Activated CD8-positive, alpha-beta memory T cell treated with anti-CD3 and anti-CD28 coated beads, Interleukin-2, amount 10 ng/mL, durations not matched to agents 7 days and 5 days (primary cell): Measurements from ENCODE around the gene KCNG2. TPM values are rescaled to one million over a fixed set of nuclear protein-coding genes. Genes with fewer than 3 reads are reported as not detected.

Experiments used
- ATAC-seq: fragments of 150-1000 bp; cut with Tn5 transposase; one replicate; pipeline ENCODE4 v1.10.0; 2021; ENCODE audit warnings: moderate library complexity
- CTCF ChIA-PET: fragments of 350-600 bp; sonication (Branson Sonifier 250); formaldehyde crosslinking; loops from one replicate; lab custom pipeline; 2021; ENCODE audit warnings: antibody characterized with exemption; lab: Charles Lee
- DNase-seq: peaks from one replicate; pipeline ENCODE4 v3.0.0-alpha.2; 2020
- H3K27ac Mint-ChIP-seq: one replicate; pipeline ENCODE4 v1.8.0; 2021; ENCODE audit warnings: mild to moderate bottlenecking, mixed read lengths
- H3K27me3 Mint-ChIP-seq: one replicate; pipeline ENCODE4 v1.8.0; 2021; ENCODE audit warnings: mixed read lengths
- H3K36me3 Mint-ChIP-seq: one replicate; pipeline ENCODE4 v1.8.0; 2021; ENCODE audit warnings: mild to moderate bottlenecking, mixed read lengths
- H3K4me1 Mint-ChIP-seq: one replicate; pipeline ENCODE4 v1.8.0; 2021; ENCODE audit warnings: mixed read lengths
- H3K4me3 Mint-ChIP-seq: one replicate; pipeline ENCODE4 v1.8.0; 2021; ENCODE audit warnings: mild to moderate bottlenecking, moderate library complexity, mixed read lengths
- H3K9me3 Mint-ChIP-seq: one replicate; pipeline ENCODE4 v1.8.0; 2022; ENCODE audit warnings: low read depth, mixed read lengths
- total RNA-seq, 2 experiments: library from RNA; stranded (reverse); gene quantifications; one replicate each; pipeline ENCODE4 v1.2.3, GENCODE V29; 2021

KCNG2 gene
- total RNA-seq, 2 experiments from 2014 or later = not detected

DNA sequence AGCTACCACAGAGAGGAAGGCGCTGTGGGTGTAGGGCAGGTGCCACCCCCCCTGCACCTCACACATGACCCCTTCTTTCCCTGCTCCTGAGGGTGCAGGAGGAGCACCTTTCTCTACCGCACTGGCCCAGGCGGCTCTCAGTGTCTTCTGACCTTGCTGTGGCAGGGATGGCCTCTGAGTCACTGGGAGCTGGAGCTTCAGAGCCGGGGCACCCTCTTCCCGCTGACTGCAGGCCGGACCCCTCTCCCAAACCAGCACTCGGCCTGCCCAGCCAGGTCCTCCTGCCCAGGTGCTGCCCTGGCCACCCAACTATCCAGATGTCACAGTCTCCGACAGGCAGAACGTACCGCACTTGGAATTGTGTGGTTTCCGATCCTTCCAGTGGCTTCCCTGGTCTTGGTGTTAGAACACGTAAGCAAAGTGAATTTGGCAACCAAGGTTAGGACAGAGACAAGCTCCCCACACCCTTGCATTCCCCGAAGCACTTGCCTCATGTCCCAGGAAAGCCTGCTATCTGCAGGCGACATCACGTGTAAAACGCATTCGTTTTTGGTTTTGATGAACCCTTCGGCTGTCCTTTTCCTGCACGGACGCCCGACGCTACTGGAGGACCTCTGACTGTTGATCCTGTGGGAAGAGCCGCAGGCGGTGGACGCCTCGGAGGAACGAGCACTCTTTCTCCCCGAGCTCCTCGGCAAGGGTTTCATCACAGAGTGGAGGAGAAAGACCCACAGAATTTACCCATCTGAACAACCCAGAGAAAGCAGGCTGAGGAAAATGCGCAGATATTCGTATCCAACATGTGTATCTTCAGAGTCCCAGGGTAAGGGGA is 24.7 kb upstream of the KCNG2 start:
- H3K4me1 Mint-ChIP-seq = no peaks in the 10 kb centered on the region
- no peak for DNase-seq
- CTCF ChIA-PET = no interaction called here
- H3K36me3 Mint-ChIP-seq = no peaks in the 10 kb centered on the region
- H3K27me3 Mint-ChIP-seq = peaks cover 2% of the 10 kb centered on the region
- no peak overlapping the region for H3K4me3 Mint-ChIP-seq
- H3K9me3 Mint-ChIP-seq = no peaks in the 10 kb centered on the region
- ATAC-seq = no peak
- H3K27ac Mint-ChIP-seq = no peak overlapping the region

DNA sequence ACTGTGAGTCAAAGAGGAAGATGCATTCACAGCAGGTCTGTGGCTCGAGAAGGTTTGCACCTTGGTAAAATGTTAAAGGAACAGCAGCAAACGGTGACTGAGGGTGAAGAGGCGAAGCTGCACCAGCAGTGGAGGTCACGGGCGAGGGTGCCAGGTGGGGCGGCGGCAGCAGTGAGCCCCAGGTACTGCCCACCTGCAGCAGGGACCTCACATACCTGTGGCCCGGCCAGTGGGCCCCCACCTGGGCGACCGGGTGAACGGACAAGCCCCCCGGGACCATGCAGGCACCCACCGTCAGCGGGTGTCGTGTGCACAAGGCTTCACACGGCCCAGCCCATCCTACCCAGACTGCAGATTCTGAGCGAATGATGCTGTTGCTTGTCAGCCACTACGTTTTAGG is 23.6 kb upstream of the KCNG2 start:
- Mint-ChIP-seq H3K27me3 (no peaks in the 10 kb centered on the region), H3K9me3 (no peaks in the 10 kb centered on the region), H3K4me1 (no peaks in the 10 kb centered on the region), H3K27ac (no peak overlapping the region), H3K36me3 (no peaks in the 10 kb centered on the region), H3K4me3 (no peak overlapping the region)
- ATAC-seq = no peak
- CTCF ChIA-PET = no interaction called here
- DNase-seq = no peak

DNA sequence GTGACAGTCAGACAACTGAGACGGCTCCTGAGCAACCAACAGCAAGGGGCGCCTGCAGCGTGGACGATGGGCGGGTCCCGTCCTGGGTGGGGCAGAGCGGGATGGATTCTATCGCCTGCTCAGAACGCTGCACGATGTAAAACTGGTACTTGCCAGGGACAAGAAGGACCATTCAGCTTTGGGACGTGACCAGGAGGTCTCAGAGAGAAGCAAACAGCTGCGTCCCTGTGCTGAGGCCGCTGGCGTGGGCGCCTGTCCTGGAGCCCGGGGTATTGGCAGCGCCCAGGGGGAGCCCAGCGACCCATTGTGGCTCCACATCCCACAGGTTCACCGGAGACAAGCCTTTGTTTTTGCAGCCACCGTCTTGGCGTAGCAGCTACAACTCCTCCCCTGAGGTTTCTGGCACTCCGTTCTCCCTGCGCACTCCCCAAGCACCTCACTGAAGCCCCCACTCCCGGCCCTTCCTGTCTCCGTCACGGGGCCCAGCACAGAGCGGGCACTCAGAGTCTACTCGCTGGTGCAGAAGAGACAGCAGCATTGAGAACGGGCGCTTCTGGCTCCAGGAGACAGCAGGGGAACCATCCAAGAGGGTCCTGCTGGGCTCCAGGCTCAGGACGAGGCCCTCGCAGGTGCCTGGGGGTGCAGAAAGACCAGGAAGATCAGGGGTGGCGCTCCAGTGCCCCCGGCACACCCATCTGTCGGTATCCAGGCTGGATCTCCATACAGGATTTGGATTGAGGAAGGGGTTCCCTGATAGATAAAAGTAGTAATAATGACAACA is 22.1 kb upstream of the KCNG2 start:
- Mint-ChIP-seq H3K4me3 (no peak overlapping the region), H3K27me3 (no peaks in the 10 kb centered on the region), H3K4me1 (no peaks in the 10 kb centered on the region), H3K9me3 (no peaks in the 10 kb centered on the region), H3K27ac (no peak overlapping the region), H3K36me3 (no peaks in the 10 kb centered on the region)
- CTCF ChIA-PET = no interaction called here
- ATAC-seq = no peak
- no peak for DNase-seq

GRCh38 chr18:79776674-79777073 is 21.1 kb upstream of the KCNG2 start:
- H3K36me3 Mint-ChIP-seq = no peaks in the 10 kb centered on the region

DNA sequence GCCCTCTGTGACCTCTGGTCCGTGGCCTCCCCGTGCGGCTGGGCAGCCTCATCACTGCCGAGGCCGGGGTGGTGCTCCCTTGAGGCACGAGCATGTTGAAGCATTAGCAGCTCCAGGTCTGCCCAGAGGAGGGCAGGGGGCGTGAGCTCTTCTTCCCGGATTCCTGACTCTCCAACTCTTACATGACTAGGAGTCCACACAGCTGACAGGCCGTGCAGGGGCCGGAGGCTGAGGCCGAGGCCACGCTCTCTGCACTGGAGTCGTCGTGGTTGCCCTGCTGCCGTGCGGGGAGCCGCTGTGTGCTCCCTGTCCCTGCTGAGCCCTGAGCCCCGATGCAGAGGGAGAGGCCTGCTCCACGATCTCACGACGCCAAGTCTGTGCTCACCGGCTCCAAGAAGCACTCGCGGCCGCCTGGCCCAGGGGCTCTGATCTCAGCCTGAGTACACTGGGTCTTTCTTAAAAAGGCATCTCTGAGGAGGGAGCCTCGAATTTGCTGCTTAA is 19.4 kb upstream of the KCNG2 start:
- Mint-ChIP-seq H3K4me3 (no peak overlapping the region), H3K36me3 (no peaks in the 10 kb centered on the region), H3K27ac (no peak overlapping the region), H3K4me1 (no peaks in the 10 kb centered on the region), H3K27me3 (no peaks in the 10 kb centered on the region), H3K9me3 (no peaks in the 10 kb centered on the region)
- no peak for ATAC-seq
- CTCF ChIA-PET = no interaction called here
- DNase-seq = no peak

More at GRCh38 chr18:79776674-79777073, 21.1 kb upstream of the KCNG2 start:
- H3K27ac Mint-ChIP-seq = no peak overlapping the region
- CTCF ChIA-PET = no interaction called here
- ATAC-seq (no peak), DNase-seq (no peak)
- no peaks in the 10 kb centered on the region for H3K4me1 Mint-ChIP-seq
- H3K9me3 Mint-ChIP-seq = no peaks in the 10 kb centered on the region
- no peaks in the 10 kb centered on the region for H3K27me3 Mint-ChIP-seq
- no peak overlapping the region for H3K4me3 Mint-ChIP-seq

- Mint-ChIP-seq H3K27ac (no peak overlapping the region), H3K4me1 (no peaks in the 10 kb centered on the region), H3K9me3 (no peaks in the 10 kb centered on the region), H3K27me3 (no peaks in the 10 kb centered on the region), H3K4me3 (no peak overlapping the region), H3K36me3 (no peaks in the 10 kb centered on the region)
- DNase-seq (no peak), ATAC-seq (no peak)
- CTCF ChIA-PET = no interaction called here
Measured at GRCh38 chr18:79779021-79779699, 18.6 kb upstream of the KCNG2 start.

- Mint-ChIP-seq H3K27ac (no peak overlapping the region), H3K9me3 (no peaks in the 10 kb centered on the region), H3K4me3 (no peak overlapping the region), H3K4me1 (no peaks in the 10 kb centered on the region), H3K27me3 (no peaks in the 10 kb centered on the region), H3K36me3 (no peaks in the 10 kb centered on the region)
- DNase-seq (no peak), ATAC-seq (no peak)
- CTCF ChIA-PET = no interaction called here
Measured at GRCh38 chr18:79779700-79780190, 18.0 kb upstream of the KCNG2 start.

GRCh38 chr18:79780547-79780946 is 17.2 kb upstream of the KCNG2 start:
- no peak for ATAC-seq
- Mint-ChIP-seq H3K36me3 (no peaks in the 10 kb centered on the region), H3K27me3 (no peaks in the 10 kb centered on the region), H3K4me3 (no peak overlapping the region), H3K27ac (no peak overlapping the region), H3K4me1 (no peaks in the 10 kb centered on the region), H3K9me3 (no peaks in the 10 kb centered on the region)
- no peak for DNase-seq
- CTCF ChIA-PET = no interaction called here

GRCh38 chr18:79781331-79781941 is 16.3 kb upstream of the KCNG2 start:
- Mint-ChIP-seq H3K36me3 (no peaks in the 10 kb centered on the region), H3K9me3 (no peaks in the 10 kb centered on the region), H3K27me3 (peaks cover 2% of the 10 kb centered on the region), H3K4me3 (no peak overlapping the region), H3K27ac (no peak overlapping the region), H3K4me1 (no peaks in the 10 kb centered on the region)
- DNase-seq (no peak), ATAC-seq (no peak)
- CTCF ChIA-PET = no interaction called here

- no peak overlapping the region for H3K27ac Mint-ChIP-seq
- H3K4me1 Mint-ChIP-seq = no peaks in the 10 kb centered on the region
- H3K27me3 Mint-ChIP-seq = peaks cover 15% of the 10 kb centered on the region
- no peak for DNase-seq
- ATAC-seq = no peak
- H3K9me3 Mint-ChIP-seq = no peaks in the 10 kb centered on the region
- H3K4me3 Mint-ChIP-seq = no peak overlapping the region
- H3K36me3 Mint-ChIP-seq = no peaks in the 10 kb centered on the region
- CTCF ChIA-PET = no interaction called here
Measured at GRCh38 chr18:79782566-79783308, 15.0 kb upstream of the KCNG2 start.

DNA sequence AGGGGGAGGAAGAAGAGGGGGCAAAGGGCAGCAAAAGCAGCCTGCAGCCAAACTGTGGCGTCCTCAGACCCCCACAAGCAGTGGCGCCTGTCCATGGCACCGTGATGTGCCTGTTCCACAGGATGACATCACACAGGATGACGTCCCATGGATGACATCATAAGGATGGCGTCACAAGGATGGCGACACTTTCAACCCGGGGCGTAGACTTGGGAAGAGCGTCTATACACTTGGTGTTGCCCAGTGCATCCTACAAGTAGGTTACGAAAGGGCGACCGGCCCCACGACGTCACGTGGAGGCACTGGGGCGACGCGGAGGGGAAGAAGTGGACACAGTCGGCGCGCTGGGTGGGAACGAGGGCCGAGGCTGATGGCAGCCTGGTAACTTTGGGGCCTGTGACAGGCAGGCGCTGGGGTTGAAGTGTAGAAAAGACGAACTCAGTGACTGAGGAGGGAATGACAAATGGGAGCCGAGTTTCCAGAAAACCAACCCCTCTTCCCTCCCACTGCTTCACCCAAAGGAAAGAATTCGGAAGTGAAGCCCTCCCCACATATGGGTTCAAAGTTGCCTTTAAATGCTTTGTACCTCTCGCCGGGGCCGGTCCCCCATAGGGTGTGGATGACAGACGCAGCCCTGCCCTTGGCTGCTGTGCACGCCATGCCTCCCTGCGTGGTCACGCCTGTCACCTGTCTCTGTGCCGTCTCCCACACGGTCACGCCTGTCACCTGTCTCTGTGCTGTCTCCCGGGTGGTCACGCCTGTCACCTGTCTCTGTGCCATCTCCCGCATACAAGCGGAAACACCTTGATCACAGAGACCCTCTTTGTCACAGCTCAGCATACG is 13.4 kb upstream of the KCNG2 start:
- no peak overlapping the region for H3K27ac Mint-ChIP-seq
- no peak for DNase-seq
- H3K27me3 Mint-ChIP-seq = peaks cover 24% of the 10 kb centered on the region
- H3K4me3 Mint-ChIP-seq = no peak overlapping the region
- H3K4me1 Mint-ChIP-seq = no peaks in the 10 kb centered on the region
- peaks cover 4% of the 10 kb centered on the region for H3K9me3 Mint-ChIP-seq
- CTCF ChIA-PET = no interaction called here
- H3K36me3 Mint-ChIP-seq = peaks cover 4% of the 10 kb centered on the region
- no peak for ATAC-seq
